ENCODE measurements around the gene CARMIL3. TPM values are rescaled to one million over a fixed set of nuclear protein-coding genes. Genes with fewer than 3 reads are reported as not detected.
A peak's percentile ranks its signal among the peaks of the same experiment; 100 is the strongest.

The CARMIL3 gene
- total RNA-seq, 1 experiment from 2014 or later, result 0.05 TPM

GRCh38 chr14:24114532-24115421, 63.0 kb downstream of the CARMIL3 start, which contains the start of the genes DCAF11 and NRL:
DCAF11 (plus strand) TSS chr14:24114777; CDS start chr14:24115595, 818 bp downstream.
NRL (minus strand) TSS chr14:24114949; CDS start chr14:24082848, 32,101 bp downstream.
- DNase-seq (ENCODE audit: low spot score), result peak; percentile 97

GRCh38 chr14:24115422-24116127, 63.8 kb downstream of the CARMIL3 start:
- DNase-seq (ENCODE audit: low spot score), result no peak

GRCh38 chr14:24116128-24116814, 64.5 kb downstream of the CARMIL3 start:
- no peak for DNase-seq (ENCODE audit: low spot score)

GRCh38 chr14:24117179-24117578, 65.4 kb downstream of the CARMIL3 start:
- DNase-seq (ENCODE audit: low spot score), result no peak

Other genes with a start within 250 kb of the CARMIL3 start
- 29.5 and 32.3 TPM in 2 replicates for gene DHRS4, start 98.2 kb upstream of the CARMIL3 start, total RNA-seq (2014; rRNA removed; shearing (Covaris generic))
- gene DHRS4L2, start 63.1 kb upstream of the CARMIL3 start, total RNA-seq (2014; rRNA removed; shearing (Covaris generic)), result 6.9 TPM in 2 replicates
- not detected in 2 replicates for gene CPNE6, start 19.6 kb downstream of the CARMIL3 start, total RNA-seq (2014; rRNA removed; shearing (Covaris generic))
- gene PCK2, start 42.3 kb downstream of the CARMIL3 start, total RNA-seq (2014; rRNA removed; shearing (Covaris generic)), result 2.0 and 4.4 TPM in 2 replicates
- gene DCAF11, start 62.8 kb downstream of the CARMIL3 start, total RNA-seq (2014; rRNA removed; shearing (Covaris generic)), result 32.4 and 63.4 TPM in 2 replicates
- gene NRL, start 62.9 kb downstream of the CARMIL3 start, total RNA-seq (2014; rRNA removed; shearing (Covaris generic)), result 0.72 TPM in 1 of 2 replicates, not detected in the other
- gene FITM1, start 78.7 kb downstream of the CARMIL3 start, total RNA-seq (2014; rRNA removed; shearing (Covaris generic)), result not detected in 2 replicates
- 163 TPM in 2 replicates for gene PSME1, start 84.2 kb downstream of the CARMIL3 start, total RNA-seq (2014; rRNA removed; shearing (Covaris generic))
- gene EMC9, start 89.6 kb downstream of the CARMIL3 start, total RNA-seq (2014; rRNA removed; shearing (Covaris generic)), result 11.3 and 15.2 TPM in 2 replicates
- 102 and 126 TPM in 2 replicates for gene PSME2, start 94.6 kb downstream of the CARMIL3 start, total RNA-seq (2014; rRNA removed; shearing (Covaris generic))
- gene RNF31, start 95.5 kb downstream of the CARMIL3 start, total RNA-seq (2014; rRNA removed; shearing (Covaris generic)), result 30.6 and 32.1 TPM in 2 replicates
- gene IRF9, start 109.3 kb downstream of the CARMIL3 start, total RNA-seq (2014; rRNA removed; shearing (Covaris generic)), result 20.8 and 24.9 TPM in 2 replicates
- 0.91 TPM in 1 of 2 replicates, not detected in the other for gene REC8, start 120.1 kb downstream of the CARMIL3 start, total RNA-seq (2014; rRNA removed; shearing (Covaris generic))
- 49.5 and 53.2 TPM in 2 replicates for gene IPO4, start 136.8 kb downstream of the CARMIL3 start, total RNA-seq (2014; rRNA removed; shearing (Covaris generic))
- gene TM9SF1, start 143.4 kb downstream of the CARMIL3 start, total RNA-seq (2014; rRNA removed; shearing (Covaris generic)), result 45.3 and 50.8 TPM in 2 replicates
- gene TSSK4, start 153.7 kb downstream of the CARMIL3 start, total RNA-seq (2014; rRNA removed; shearing (Covaris generic)), result not detected in 2 replicates
- gene CHMP4A, start 161.5 kb downstream of the CARMIL3 start, total RNA-seq (2014; rRNA removed; shearing (Covaris generic)), result 19.8 and 38.1 TPM in 2 replicates
- gene MDP1, start 164.1 kb downstream of the CARMIL3 start, total RNA-seq (2014; rRNA removed; shearing (Covaris generic)), result 6.4 and 20.2 TPM in 2 replicates
- 201 and 286 TPM in 2 replicates for gene NEDD8, start 180.4 kb downstream of the CARMIL3 start, total RNA-seq (2014; rRNA removed; shearing (Covaris generic))
- 49.3 and 52.7 TPM in 2 replicates for gene GMPR2, start 180.9 kb downstream of the CARMIL3 start, total RNA-seq (2014; rRNA removed; shearing (Covaris generic))
- gene TINF2, start 190.6 kb downstream of the CARMIL3 start, total RNA-seq (2014; rRNA removed; shearing (Covaris generic)), result 36.1 and 44.5 TPM in 2 replicates
- gene TGM1, start 211.2 kb downstream of the CARMIL3 start, total RNA-seq (2014; rRNA removed; shearing (Covaris generic)), result 0.64 and 3.3 TPM in 2 replicates
- gene RABGGTA, start 219.6 kb downstream of the CARMIL3 start, total RNA-seq (2014; rRNA removed; shearing (Covaris generic)), result 14.7 and 15.2 TPM in 2 replicates
- 15.1 and 27.8 TPM in 2 replicates for gene DHRS1, start 247.8 kb downstream of the CARMIL3 start, total RNA-seq (2014; rRNA removed; shearing (Covaris generic))
- gene NOP9, start 247.8 kb downstream of the CARMIL3 start, total RNA-seq (2014; rRNA removed; shearing (Covaris generic)), result 7.8 and 9.6 TPM in 2 replicates